Liver (tissue), 9 donors: Measurements from ENCODE around the gene ARHGEF25. TPM values are rescaled to one million over a fixed set of nuclear protein-coding genes. Genes with fewer than 3 reads are reported as not detected.
A peak's percentile ranks its signal among the peaks of the same experiment; 100 is the strongest.
"Not testable (repeated sequence)": the region's sequence is repeated elsewhere in the genome, so short reads cannot be mapped to it uniquely, and the experiment has no call there.

ENCODE experiments used
- DNase-seq: peaks from one replicate; pipeline ENCODE4 v3.0.0-alpha.2; 2017; ENCODE audit warnings: low spot score
- H3K27ac ChIP-seq, 2 donors: one replicate each; pipeline ENCODE4 v1.7.0; 2013; ENCODE audit warnings: inconsistent platforms in 2 of 2, low read length in 2 of 2, control low read depth in 1 of 2, low read depth in 1 of 2, mild to moderate bottlenecking in 1 of 2
- H3K27me3 ChIP-seq, 4 donors: one replicate each; pipeline versions ENCODE4 v1.6.1 to v1.7.0; 2013; ENCODE audit warnings: low read length in 3 of 4, inconsistent platforms in 1 of 4, mild to moderate bottlenecking in 1 of 4, moderate library complexity in 1 of 4; ENCODE audit not compliant: control insufficient read depth in 4 of 4, insufficient read depth in 4 of 4
- H3K36me3 ChIP-seq, 4 donors: one replicate each; pipeline versions ENCODE4 v1.6.1 to v1.7.0; 2013; ENCODE audit warnings: low read length in 3 of 4, mild to moderate bottlenecking in 3 of 4, low read depth in 1 of 4, moderate library complexity in 1 of 4; ENCODE audit not compliant: control insufficient read depth in 4 of 4, insufficient read depth in 3 of 4
- H3K4me1 ChIP-seq, 4 donors: one replicate each; pipeline versions ENCODE4 v1.6.1 to v1.7.0; 2013; ENCODE audit warnings: low read length in 3 of 4, mild to moderate bottlenecking in 3 of 4, moderate library complexity in 1 of 4; ENCODE audit not compliant: control insufficient read depth in 4 of 4, insufficient read depth in 4 of 4
- H3K4me3 ChIP-seq, 3 donors: one replicate each; pipeline versions ENCODE4 v1.6.1 to v1.7.0; 2013; ENCODE audit warnings: low read length in 3 of 3, control low read depth in 1 of 3, low read depth in 1 of 3, mild to moderate bottlenecking in 1 of 3
- H3K9ac ChIP-seq, 2 donors: one replicate each; pipeline ENCODE4 v1.7.0; 2013; ENCODE audit warnings: low read length in 2 of 2, mild to moderate bottlenecking in 2 of 2, moderate library complexity in 2 of 2, control low read depth in 1 of 2, low read depth in 1 of 2
- H3K9me3 ChIP-seq, 4 donors: one replicate each; pipeline versions ENCODE4 v1.6.1 to v1.7.0; 2013; ENCODE audit warnings: low read length in 3 of 4; ENCODE audit not compliant: control insufficient read depth in 4 of 4
- EGR1 ChIP-seq, 2 donors: IDR thresholded peaks; 2 replicates each; pipeline ENCODE4 v1.6.1; 2016 to 2018; ENCODE audit warnings: antibody characterized with exemption in 2 of 2, low read depth in 2 of 2
- FOXA2 ChIP-seq: IDR thresholded peaks from 2 replicates; pipeline ENCODE4 v1.6.1; 2016; ENCODE audit warnings: antibody characterized with exemption
- HNF4A ChIP-seq, 2 donors: conservative IDR thresholded peaks; 2 replicates each; pipeline ENCODE4 v1.6.1; 2016; ENCODE audit warnings: antibody characterized with exemption in 2 of 2, mild to moderate bottlenecking in 2 of 2
- HNF4G ChIP-seq: IDR thresholded peaks from 2 replicates; pipeline ENCODE4 v1.6.1; 2016; ENCODE audit warnings: antibody characterized with exemption
- JUND ChIP-seq, 2 donors: IDR thresholded peaks; 2 replicates each; pipeline ENCODE4 v1.6.1; 2016; ENCODE audit warnings: antibody characterized with exemption in 2 of 2
- RXRA ChIP-seq, 2 donors: IDR thresholded peaks; 2 replicates each; pipeline ENCODE4 v1.6.1; 2017 to 2018; ENCODE audit warnings: antibody characterized with exemption in 2 of 2, mild to moderate bottlenecking in 1 of 2
- SP1 ChIP-seq: IDR thresholded peaks from 2 replicates; pipeline ENCODE4 v1.6.1; 2018; ENCODE audit warnings: antibody characterized with exemption, mild to moderate bottlenecking
- YY1 ChIP-seq: IDR thresholded peaks from 2 replicates; pipeline ENCODE4 v1.6.1; 2016; ENCODE audit warnings: antibody characterized with exemption, mild to moderate bottlenecking
- WGBS: extraction: QIAGEN DNeasy Blood & Tissue Kit; methylation state at CpG from one replicate; pipeline ENCODE4 v1.1.7; 2013; 5-methylcytosine and 5-hydroxymethylcytosine counted together
- polyA plus RNA-seq, 2 donors: library from polyadenylated mRNA; stranded (reverse) in 1 of 2; unstranded in 1 of 2; fragments of 200-250 nt in 1 of 2; fragments of >200 nt in 1 of 2; fragmentation: Nextera tagmentation in 1 of 2; extraction: Ambion mirVana in 1 of 2; gene quantifications; one replicate each; pipeline versions ENCODE4 v1.2.1 to v1.2.3, GENCODE V29; 2013 to 2015
- total RNA-seq, 2 donors: library from RNA; depleted of rRNA; stranded (reverse); fragments of >200 nt; gene quantifications; one replicate each; pipeline ENCODE4 v1.2.3, GENCODE V29; 2014
- donor health status: healthy.
- donor health status: healthy.
- donor health status: healthy.
- donor health status: healthy.
- donor health status: healthy.

ARHGEF25 gene
- total and polyA plus RNA-seq, 4 donors: 0.57 to 2.3 (median 1.9) TPM

DNA sequence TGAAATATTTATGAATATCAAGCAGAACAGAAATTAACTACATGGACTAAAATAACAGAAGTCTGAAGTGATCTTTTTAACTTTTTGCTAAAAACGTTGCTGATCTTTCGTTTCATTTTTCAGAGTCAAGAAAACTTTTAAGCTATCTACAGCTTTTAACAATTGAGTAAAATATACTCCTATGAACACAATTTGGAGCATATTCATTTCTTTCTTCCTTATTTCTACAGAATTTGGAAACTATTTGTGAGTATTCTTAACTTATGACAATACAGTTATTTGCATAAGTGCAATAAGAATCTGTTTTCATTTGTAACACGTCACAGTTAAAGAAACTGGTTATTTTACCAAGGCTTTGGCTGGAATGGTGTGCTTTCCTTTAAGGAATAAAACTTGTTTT is 42.8 kb downstream of the ARHGEF25 start (continued):
- TF ChIP-seq EGR1 (IDR thresholded peaks at IDR 0.05; ENCODE audit: low read depth in 2 of 2): no peak

- 83% methylated on average over 23 of the region's 23 CpGs for WGBS
- Histone ChIP-seq H3K9me3 (no peaks in the 10 kb centered on the region), H3K36me3 (no peaks in the 10 kb centered on the region), H3K27ac (no peak overlapping the region), H3K4me1 (peaks cover 0 to 5% (median 4%) of the 10 kb centered on the region in 4 donors), H3K4me3 (no peak overlapping the region), H3K9ac (no peak overlapping the region), H3K27me3 (no peaks in the 10 kb centered on the region)
- TF ChIP-seq FOXA2: no peak
- TF ChIP-seq SP1: no peak
- no peak for DNase-seq
These were observed 44.5 kb downstream of the ARHGEF25 start for GRCh38 chr12:57655541-57656240.

DNA sequence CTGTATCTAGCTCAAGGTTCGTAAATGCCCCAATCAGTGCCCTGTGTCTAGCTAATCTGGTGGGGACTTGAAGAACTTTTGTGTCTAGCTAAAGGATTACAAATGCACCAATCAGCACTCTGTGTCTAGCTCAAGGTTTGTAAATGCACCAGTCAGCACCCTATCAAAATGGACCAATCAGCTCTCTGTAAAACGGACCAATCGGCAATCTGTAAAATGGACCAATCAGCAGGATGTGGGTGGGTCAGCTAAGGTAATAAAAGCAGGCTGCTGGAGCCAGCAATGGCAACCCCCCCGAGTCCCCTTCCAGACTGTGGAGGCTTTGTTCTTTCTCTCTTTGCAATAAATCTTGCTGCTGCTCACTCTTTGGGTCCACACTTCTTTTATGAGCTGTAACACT is 45.2 kb downstream of the ARHGEF25 start:
- H3K27ac ChIP-seq, DNase-seq, H3K27me3 ChIP-seq, H3K9me3 ChIP-seq, H3K9ac ChIP-seq, H3K4me1 ChIP-seq, H3K36me3 ChIP-seq, H3K4me3 ChIP-seq: not testable (repeated sequence)
- 78% methylated on average over 4 of the region's 4 CpGs for whole genome bisulfite sequencing

- no peaks in the 10 kb centered on the region for H3K36me3 ChIP-seq
- WGBS: 33% methylated on average over 3 of the region's 3 CpGs
- no peak overlapping the region for H3K27ac ChIP-seq
- H3K4me3 ChIP-seq: no peak overlapping the region
- H3K9me3 ChIP-seq: no peaks in the 10 kb centered on the region
- no peak overlapping the region for H3K9ac ChIP-seq
- H3K27me3 ChIP-seq: no peaks in the 10 kb centered on the region
- peaks cover 0 to 5% (median 4%) of the 10 kb centered on the region in 4 donors for H3K4me1 ChIP-seq
- DNase-seq: no peak
- peak; percentile 30 to 31 for TF ChIP-seq RXRA (IDR thresholded peaks at IDR 0.05)
- TF ChIP-seq JUND (IDR thresholded peaks at IDR 0.05): peak in 1 of 2 donors; percentile 8
- TF ChIP-seq HNF4A (conservative IDR thresholded peaks at IDR 0.05): peak; percentile 25 to 43
- peak; percentile 15 for TF ChIP-seq YY1
- TF ChIP-seq HNF4G: no peak
- TF ChIP-seq FOXA2: no peak
These were observed 46.5 kb downstream of the ARHGEF25 start for GRCh38 chr12:57657744-57658143.

DNA sequence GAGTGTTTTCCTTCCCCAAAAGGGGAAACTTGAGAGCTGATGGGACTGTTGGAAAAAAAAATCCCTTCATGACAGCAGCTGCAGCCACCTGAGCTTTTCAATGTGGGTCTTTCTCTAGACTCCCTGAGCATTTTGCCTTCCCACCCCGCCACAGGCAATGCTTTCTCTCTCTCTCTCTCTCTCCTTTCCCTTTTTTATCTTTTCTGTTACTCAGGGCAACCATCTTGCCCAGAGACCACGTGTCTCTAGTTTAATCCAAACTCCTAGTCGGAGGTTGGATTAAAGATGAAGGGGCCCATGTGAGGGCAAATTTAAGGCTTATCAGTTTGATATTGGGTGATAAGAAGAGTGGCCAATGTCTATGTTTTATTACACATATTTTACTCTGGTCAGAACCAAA is 47.7 kb downstream of the ARHGEF25 start:
- H3K9me3 ChIP-seq: no peaks in the 10 kb centered on the region
- DNase-seq: no peak
- peaks cover 0 to 5% (median 4%) of the 10 kb centered on the region in 4 donors for H3K4me1 ChIP-seq
- 56% methylated on average over 3 of the region's 3 CpGs for WGBS
- H3K27ac ChIP-seq: no peak overlapping the region
- H3K36me3 ChIP-seq: no peaks in the 10 kb centered on the region
- no peak overlapping the region for H3K4me3 ChIP-seq
- no peak for TF ChIP-seq FOXA2
- H3K27me3 ChIP-seq: no peaks in the 10 kb centered on the region
- no peak overlapping the region for H3K9ac ChIP-seq
